Mucosa of descending colon (tissue), 3 donors: ENCODE results near the gene MARK3. TPM values are rescaled to one million over a fixed set of nuclear protein-coding genes. Genes with fewer than 3 reads are reported as not detected.

Experiments used
- ATAC-seq: fragments of 200-7000 bp; cut with Tn5 transposase; one replicate; pipeline ENCODE4 v1.9.1; 2020; ENCODE audit warnings: mild to moderate bottlenecking, moderate library complexity
- DNase-seq, 3 donors: peaks; one replicate each; pipeline ENCODE4 v3.0.0-alpha.2; 2020
- H3K36me3 ChIP-seq: fragments of 200-600 bp; one replicate; pipeline ENCODE4 v1.8.0; 2021; ENCODE audit warnings: low read depth, mild to moderate bottlenecking
- H3K4me1 ChIP-seq: fragments of 200-600 bp; one replicate; pipeline ENCODE4 v1.8.0; 2021; ENCODE audit warnings: low read depth, mild to moderate bottlenecking
- H3K4me3 ChIP-seq: fragments of 200-600 bp; one replicate; pipeline ENCODE4 v1.8.0; 2021; ENCODE audit warnings: mild to moderate bottlenecking
- H3K9me3 ChIP-seq: fragments of 200-600 bp; one replicate; pipeline ENCODE4 v1.8.0; 2021; ENCODE audit warnings: mild to moderate bottlenecking
- intact Hi-C, 2 donors: fragments of 100-400 bp; cut with DNase I in 1 of 2; cut with micrococcal nuclease in 1 of 2; formaldehyde crosslinking; loops; one replicate each; pipeline versions ENCODE4 v1.11.0 to v1.11.1; 2022; cut with DNase I, micrococcal nuclease
- total RNA-seq, 3 donors: library from RNA; stranded (reverse); fragmentation: NEBNext Ultra II Directional in 2 of 3; extraction: Animal tissue kit (Norgen Biotek cat#: 25700) in 2 of 3; gene quantifications; one replicate each; pipeline versions ENCODE4 v1.2.1 to v1.2.4, GENCODE V29; 2021 to 2023
- TF ChIP-seq, protein P1 (sequence below): fragments of 200-600 bp; IDR thresholded peaks from one replicate; pipeline ENCODE4 v1.8.0; 2022; ENCODE audit warnings: antibody characterized with exemption, mild to moderate bottlenecking
- donor health status: DM: no; HTN: no; CAD: no; lungs with moderate emphysema.
- donor health status: DM: no; HTN: no; CAD: no.
- donor health status: DM: no; HTN: yes; CAD: no.

Gene MARK3
- total RNA-seq, 3 donors from 2014 or later: 60.8 to 85.7 (median 66.8) TPM

DNA sequence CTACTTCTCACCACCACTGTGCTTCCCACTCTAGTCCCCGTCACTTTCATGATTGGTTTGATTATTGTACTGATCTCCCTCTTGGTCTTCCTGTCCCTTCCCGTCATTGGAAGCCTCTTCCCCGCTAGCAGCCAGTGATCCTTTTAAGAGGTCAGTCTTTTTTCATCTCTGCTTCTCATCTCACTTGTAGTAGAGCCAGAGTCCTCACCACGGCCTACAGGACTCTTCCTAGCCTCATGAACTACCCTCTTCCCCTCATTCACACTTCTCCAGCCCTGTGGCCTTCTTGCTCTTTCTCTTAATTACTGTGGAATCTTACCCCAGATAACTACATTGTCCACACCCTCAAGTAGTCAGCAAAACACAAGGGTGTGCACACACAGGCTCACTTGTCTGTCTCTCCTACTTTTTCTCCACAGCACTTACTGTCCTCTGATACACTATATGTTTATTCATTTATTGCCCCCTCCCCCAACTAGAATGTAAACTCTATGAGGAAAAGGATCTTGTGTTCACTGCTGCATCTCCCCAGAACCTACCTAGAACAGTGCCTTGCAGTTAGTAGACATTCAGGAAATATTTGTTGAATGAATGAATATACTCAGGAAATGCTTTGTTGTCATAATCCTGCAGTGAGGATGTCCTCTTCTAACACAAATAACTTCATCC, 71.1 kb downstream of the MARK3 start:
- DNase-seq: no peak
- ATAC-seq: peak; percentile 55
- intact Hi-C loops: no loop called here
- TF ChIP-seq, protein P1, sequence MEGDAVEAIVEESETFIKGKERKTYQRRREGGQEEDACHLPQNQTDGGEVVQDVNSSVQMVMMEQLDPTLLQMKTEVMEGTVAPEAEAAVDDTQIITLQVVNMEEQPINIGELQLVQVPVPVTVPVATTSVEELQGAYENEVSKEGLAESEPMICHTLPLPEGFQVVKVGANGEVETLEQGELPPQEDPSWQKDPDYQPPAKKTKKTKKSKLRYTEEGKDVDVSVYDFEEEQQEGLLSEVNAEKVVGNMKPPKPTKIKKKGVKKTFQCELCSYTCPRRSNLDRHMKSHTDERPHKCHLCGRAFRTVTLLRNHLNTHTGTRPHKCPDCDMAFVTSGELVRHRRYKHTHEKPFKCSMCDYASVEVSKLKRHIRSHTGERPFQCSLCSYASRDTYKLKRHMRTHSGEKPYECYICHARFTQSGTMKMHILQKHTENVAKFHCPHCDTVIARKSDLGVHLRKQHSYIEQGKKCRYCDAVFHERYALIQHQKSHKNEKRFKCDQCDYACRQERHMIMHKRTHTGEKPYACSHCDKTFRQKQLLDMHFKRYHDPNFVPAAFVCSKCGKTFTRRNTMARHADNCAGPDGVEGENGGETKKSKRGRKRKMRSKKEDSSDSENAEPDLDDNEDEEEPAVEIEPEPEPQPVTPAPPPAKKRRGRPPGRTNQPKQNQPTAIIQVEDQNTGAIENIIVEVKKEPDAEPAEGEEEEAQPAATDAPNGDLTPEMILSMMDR: no peak
- Histone ChIP-seq H3K36me3 (no peaks in the 10 kb centered on the region), H3K4me1 (no peaks in the 10 kb centered on the region), H3K9me3 (no peaks in the 10 kb centered on the region), H3K4me3 (no peak overlapping the region)

DNA sequence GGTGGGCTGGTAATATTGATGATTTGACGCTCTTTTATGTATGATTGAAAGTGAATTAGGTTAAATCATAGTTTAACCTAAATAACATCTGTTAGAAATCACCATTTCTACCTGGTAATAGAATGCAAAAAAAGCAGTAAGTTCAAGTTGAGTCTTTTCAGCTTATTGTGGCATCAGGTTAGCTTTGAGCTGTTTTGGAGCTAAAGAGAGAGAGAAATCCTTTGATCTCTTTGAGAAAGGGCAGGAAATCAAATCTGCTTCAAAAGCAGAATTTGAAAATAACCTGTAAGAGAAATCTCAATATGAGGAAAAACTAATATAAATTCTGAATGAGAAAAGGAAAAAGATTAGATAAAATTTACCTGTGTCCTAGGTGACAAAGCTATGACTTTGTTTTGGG, 75.2 kb downstream of the MARK3 start:
- Histone ChIP-seq H3K36me3 (no peaks in the 10 kb centered on the region), H3K4me1 (no peaks in the 10 kb centered on the region), H3K9me3 (no peaks in the 10 kb centered on the region), H3K4me3 (no peak overlapping the region)
- TF ChIP-seq, protein P1: no peak
- intact Hi-C loops: no loop called here
- DNase-seq (no peak), ATAC-seq (no peak)

DNA sequence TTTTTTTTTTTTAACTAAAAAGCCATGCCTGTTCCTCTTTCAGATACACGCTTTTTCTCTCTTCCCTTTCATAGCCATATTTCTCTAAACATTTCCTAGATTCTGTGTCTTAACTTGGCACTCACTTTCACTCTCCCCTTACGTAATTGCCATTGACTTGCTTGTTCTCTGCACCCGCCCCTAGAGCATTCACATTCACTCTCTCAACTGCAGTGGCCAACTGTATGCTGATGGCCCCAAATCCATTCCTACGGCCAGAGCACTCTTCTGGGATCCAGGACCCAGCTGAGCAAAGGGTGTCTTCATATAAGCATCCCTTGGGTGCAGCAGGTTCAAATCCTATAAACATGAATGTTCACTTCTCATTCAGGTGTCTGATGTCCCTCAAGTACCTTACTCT, 77.9 kb downstream of the MARK3 start:
- no peaks in the 10 kb centered on the region for H3K4me1 ChIP-seq
- intact Hi-C loops: no loop called here
- DNase-seq (no peak), ATAC-seq (no peak)
- TF ChIP-seq, protein P1: no peak
- H3K9me3 ChIP-seq: no peaks in the 10 kb centered on the region
- no peak overlapping the region for H3K4me3 ChIP-seq
- peaks cover 6% of the 10 kb centered on the region for H3K36me3 ChIP-seq

DNA sequence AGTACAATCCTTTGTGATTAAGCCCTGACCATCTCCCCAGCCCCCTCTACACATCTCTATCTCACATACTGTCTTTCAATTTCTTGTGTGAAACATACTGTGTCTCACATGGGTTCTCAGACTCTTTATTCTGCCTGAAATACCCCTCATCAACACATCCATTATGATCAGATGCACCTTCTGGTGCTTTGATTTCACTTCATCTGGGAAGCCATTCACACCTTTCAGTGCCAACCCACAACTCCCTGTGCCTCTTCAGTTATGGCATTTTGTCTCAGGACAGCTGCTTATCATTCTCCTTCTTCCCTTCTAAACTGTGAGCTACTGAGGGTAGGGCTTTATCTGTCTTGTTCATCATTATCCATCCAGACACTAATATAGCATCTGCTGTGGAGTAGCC, 78.6 kb downstream of the MARK3 start:
- Histone ChIP-seq H3K36me3 (peaks cover 6% of the 10 kb centered on the region), H3K9me3 (no peaks in the 10 kb centered on the region), H3K4me1 (no peaks in the 10 kb centered on the region), H3K4me3 (no peak overlapping the region)
- no peak for DNase-seq
- intact Hi-C loops: no loop called here
- TF ChIP-seq, protein P1: no peak
- no peak for ATAC-seq

DNA sequence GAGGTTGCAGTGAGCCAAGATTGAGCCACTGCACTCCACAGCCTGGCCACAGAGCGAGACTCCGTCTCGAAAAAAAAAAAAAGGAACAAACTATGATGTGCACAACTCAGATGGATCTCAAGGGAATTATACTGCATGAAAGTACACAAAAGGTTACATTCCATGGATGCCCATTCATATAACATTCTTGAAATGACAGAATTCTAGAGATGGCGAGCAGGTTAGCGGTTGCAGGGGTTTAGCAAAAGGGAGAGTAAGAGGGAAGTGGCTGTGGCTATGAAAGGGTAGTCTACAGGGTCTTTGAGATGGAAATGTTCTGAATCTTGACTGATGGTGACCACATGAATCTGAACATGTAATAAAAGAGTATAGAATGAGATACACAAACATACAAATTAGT, 87.7 kb downstream of the MARK3 start:
- intact Hi-C loops: no loop called here
- Histone ChIP-seq H3K4me3 (no peak overlapping the region), H3K4me1 (no peaks in the 10 kb centered on the region), H3K9me3 (no peaks in the 10 kb centered on the region), H3K36me3 (peaks cover 4% of the 10 kb centered on the region)
- DNase-seq (no peak), ATAC-seq (no peak)
- TF ChIP-seq, protein P1: no peak

DNA sequence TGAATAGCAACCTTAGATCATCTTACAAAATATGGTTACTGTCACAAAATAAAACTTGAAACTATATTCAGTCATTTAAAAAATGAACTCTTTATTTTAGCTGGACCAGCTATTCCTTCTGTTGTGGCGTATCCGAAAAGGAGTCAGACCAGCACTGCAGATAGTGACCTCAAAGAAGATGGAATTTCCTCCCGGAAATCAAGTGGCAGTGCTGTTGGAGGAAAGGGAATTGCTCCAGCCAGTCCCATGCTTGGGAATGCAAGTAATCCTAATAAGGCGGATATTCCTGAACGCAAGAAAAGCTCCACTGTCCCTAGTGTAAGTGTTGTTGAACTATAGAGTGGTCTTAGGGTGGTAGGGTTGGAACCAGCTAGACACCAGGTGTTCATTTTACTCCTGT, 89.7 kb downstream of the MARK3 start:
- no peaks in the 10 kb centered on the region for H3K9me3 ChIP-seq
- no peak overlapping the region for H3K4me3 ChIP-seq
- intact Hi-C loops: no loop called here
- H3K36me3 ChIP-seq: peaks cover 4% of the 10 kb centered on the region
- no peak for DNase-seq
- H3K4me1 ChIP-seq: no peaks in the 10 kb centered on the region
- no peak for ATAC-seq
- TF ChIP-seq, protein P1: no peak
